Mesothelial cell of epicardium (in vitro differentiated cells): Measurements from ENCODE around the gene PTRH1. TPM values are rescaled to one million over a fixed set of nuclear protein-coding genes. Genes with fewer than 3 reads are reported as not detected.

ENCODE experiments used
- DNase-seq, 2 experiments: peaks; one replicate each; pipeline ENCODE4 v3.0.0; 2021; ENCODE audit warnings: low spot score in 2 of 2; ENCODE audit not compliant: unreplicated experiment in 2 of 2
- H3K27ac Mint-ChIP-seq: 2 replicates; pipeline ENCODE4 v1.8.0; 2021; ENCODE audit warnings: mixed read lengths
- H3K27me3 Mint-ChIP-seq: 2 replicates; pipeline ENCODE4 v1.8.0; 2021; ENCODE audit warnings: low read depth, mixed read lengths
- H3K36me3 Mint-ChIP-seq: 2 replicates; pipeline ENCODE4 v1.8.0; 2021; ENCODE audit warnings: mixed read lengths
- H3K4me1 Mint-ChIP-seq: 2 replicates; pipeline ENCODE4 v1.8.0; 2021; ENCODE audit warnings: mixed read lengths
- H3K4me3 Mint-ChIP-seq: 2 replicates; pipeline ENCODE4 v1.8.0; 2021; ENCODE audit warnings: mild to moderate bottlenecking, moderate library complexity, mixed read lengths
- H3K9me3 Mint-ChIP-seq: 2 replicates; pipeline ENCODE4 v1.8.0; 2021; ENCODE audit warnings: mixed read lengths
- CTCF ChIP-seq: fragments of 200-600 bp; sonication (generic); IDR thresholded peaks from one replicate; pipeline ENCODE4 v1.5.0; 2021; ENCODE audit warnings: antibody characterized with exemption; ENCODE audit not compliant: unreplicated experiment
- total RNA-seq: library from RNA; stranded (reverse); gene quantifications from 3 replicates; pipeline ENCODE4 v1.2.1, GENCODE V29; 2021

The PTRH1 gene
- total RNA-seq, 1 donor from 2014 or later, result 9.5 TPM

DNA sequence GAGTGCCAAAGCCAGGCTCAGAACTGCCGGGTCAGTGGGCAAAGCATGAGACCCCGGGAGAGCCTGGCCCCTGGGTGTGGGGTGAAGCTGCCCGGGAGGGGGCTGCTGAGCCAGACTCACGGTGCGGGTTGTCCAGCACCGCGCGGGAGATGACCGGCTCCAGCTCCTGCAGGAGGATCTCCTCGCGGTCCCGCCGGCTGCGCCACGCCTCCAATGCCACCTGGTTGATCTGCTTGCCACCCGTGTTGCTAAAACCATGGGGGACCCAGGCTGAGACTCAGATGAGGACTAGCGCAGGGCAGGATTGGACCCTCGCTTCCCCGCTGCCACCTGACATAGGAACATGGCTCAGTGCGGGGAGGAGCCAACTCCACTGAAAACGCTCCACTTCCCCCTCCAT, 17.0 kb upstream of the PTRH1 start:
- peaks cover 10% of the 10 kb centered on the region for H3K4me1 Mint-ChIP-seq
- H3K27ac Mint-ChIP-seq, result no peak overlapping the region

GRCh38 chr9:127731938-127732337, 16.5 kb upstream of the PTRH1 start:
- H3K4me3 Mint-ChIP-seq, result no peak overlapping the region
- peaks cover 2% of the 10 kb centered on the region for H3K27me3 Mint-ChIP-seq
- H3K4me1 Mint-ChIP-seq, result peaks cover 10% of the 10 kb centered on the region
- no peak for DNase-seq
- H3K9me3 Mint-ChIP-seq, result no peaks in the 10 kb centered on the region
- no peaks in the 10 kb centered on the region for H3K36me3 Mint-ChIP-seq
- no peak overlapping the region for H3K27ac Mint-ChIP-seq
- no peak for TF ChIP-seq CTCF

More for the DNA sequence above, 17.0 kb upstream of the PTRH1 start:
- peaks cover 2% of the 10 kb centered on the region for H3K27me3 Mint-ChIP-seq
- no peaks in the 10 kb centered on the region for H3K36me3 Mint-ChIP-seq
- H3K4me3 Mint-ChIP-seq, result no peak overlapping the region
- no peaks in the 10 kb centered on the region for H3K9me3 Mint-ChIP-seq
- TF ChIP-seq CTCF, result no peak
- no peak for DNase-seq

- no peaks in the 10 kb centered on the region for H3K27me3 Mint-ChIP-seq
- no peak overlapping the region for H3K4me3 Mint-ChIP-seq
- H3K36me3 Mint-ChIP-seq, result no peaks in the 10 kb centered on the region
- TF ChIP-seq CTCF, result no peak
- H3K27ac Mint-ChIP-seq, result no peak overlapping the region
- H3K9me3 Mint-ChIP-seq, result no peaks in the 10 kb centered on the region
- peaks cover 10% of the 10 kb centered on the region for H3K4me1 Mint-ChIP-seq
- DNase-seq, result no peak
These were observed 15.4 kb upstream of the PTRH1 start for GRCh38 chr9:127730799-127731410.

- H3K9me3 Mint-ChIP-seq, result no peaks in the 10 kb centered on the region
- TF ChIP-seq CTCF, result no peak
- no peak for DNase-seq
- no peak overlapping the region for H3K4me3 Mint-ChIP-seq
- H3K27me3 Mint-ChIP-seq, result no peaks in the 10 kb centered on the region
- H3K4me1 Mint-ChIP-seq, result peaks cover 10% of the 10 kb centered on the region
- H3K36me3 Mint-ChIP-seq, result no peaks in the 10 kb centered on the region
- no peak overlapping the region for H3K27ac Mint-ChIP-seq
These were observed 14.8 kb upstream of the PTRH1 start for GRCh38 chr9:127730262-127730661.

GRCh38 chr9:127729522-127730256, 14.2 kb upstream of the PTRH1 start:
- Mint-ChIP-seq H3K27ac (no peak overlapping the region), H3K9me3 (no peaks in the 10 kb centered on the region), H3K4me1 (peaks cover 10% of the 10 kb centered on the region), H3K27me3 (no peaks in the 10 kb centered on the region), H3K4me3 (no peak overlapping the region), H3K36me3 (no peaks in the 10 kb centered on the region)
- DNase-seq, result no peak
- no peak for TF ChIP-seq CTCF
